ENCODE measurements around the gene FIBCD1.
A peak's percentile ranks its signal among the peaks of the same experiment; 100 is the strongest.

Gene FIBCD1

GRCh38 chr9:130952065-130952762 lies 13.2 kb upstream of the FIBCD1 start:
- DNase-seq (ENCODE audit: low spot score) = no peak

GRCh38 chr9:130950039-130950311 lies 10.9 kb upstream of the FIBCD1 start:
- DNase-seq (ENCODE audit: low spot score) = no peak

- DNase-seq (ENCODE audit: low spot score) = no peak
Measured at GRCh38 chr9:130949188-130950038, 10.4 kb upstream of the FIBCD1 start.

- no peak for DNase-seq (ENCODE audit: low spot score)
Measured at GRCh38 chr9:130948266-130948665, 9.2 kb upstream of the FIBCD1 start.

GRCh38 chr9:130947618-130948140 lies 8.6 kb upstream of the FIBCD1 start:
- no peak for DNase-seq (ENCODE audit: low spot score)

- DNase-seq (ENCODE audit: low spot score) = peak; percentile 5
Measured at GRCh38 chr9:130946766-130947617, 7.9 kb upstream of the FIBCD1 start.

- no peak for DNase-seq (ENCODE audit: low spot score)
Measured at GRCh38 chr9:130945173-130945572, 6.1 kb upstream of the FIBCD1 start.

GRCh38 chr9:130944510-130945058 lies 5.5 kb upstream of the FIBCD1 start:
- DNase-seq (ENCODE audit: low spot score) = no peak

- no peak for DNase-seq (ENCODE audit: low spot score)
Measured at GRCh38 chr9:130943777-130944176, 4.7 kb upstream of the FIBCD1 start.

- no peak for DNase-seq (ENCODE audit: low spot score)
Measured at GRCh38 chr9:130943221-130943620, 4.2 kb upstream of the FIBCD1 start.

- no peak for DNase-seq (ENCODE audit: low spot score)
Measured at GRCh38 chr9:130942679-130943078, 3.6 kb upstream of the FIBCD1 start.

GRCh38 chr9:130942084-130942483 lies 3.0 kb upstream of the FIBCD1 start:
- DNase-seq (ENCODE audit: low spot score) = no peak

GRCh38 chr9:130940693-130941576 lies 1.9 kb upstream of the FIBCD1 start:
- peak; percentile 54 for DNase-seq (ENCODE audit: low spot score)

GRCh38 chr9:130940027-130940549 lies 1.0 kb upstream of the FIBCD1 start:
- DNase-seq (ENCODE audit: low spot score) = no peak

GRCh38 chr9:130939405-130940026 lies 469 bp upstream of the FIBCD1 start:
- no peak for DNase-seq (ENCODE audit: low spot score)

GRCh38 chr9:130938184-130938651 lies 829 bp downstream of the FIBCD1 start:
- no peak for DNase-seq (ENCODE audit: low spot score)

- no peak for DNase-seq (ENCODE audit: low spot score)
Measured at GRCh38 chr9:130937146-130938076, 1.6 kb downstream of the FIBCD1 start.

- no peak for DNase-seq (ENCODE audit: low spot score)
Measured at GRCh38 chr9:130936285-130937117, 2.5 kb downstream of the FIBCD1 start.

Measured in hematopoietic multipotent progenitor cell treated with erythropoietin and hydrocortisone succinate and interleukin-3 and kit ligand, for 15 days (in vitro differentiated cells).